KMS-11 (cell line): ENCODE results near the gene RYR2.

Experiments
- H2AFZ ChIP-seq: fragments of 200-600 bp; sonication (generic); 2 replicates; pipeline ENCODE4 v1.6.1; 2016; ENCODE audit warnings: antibody characterized with exemption, mixed run types, low read depth
- H3K27ac ChIP-seq: fragments of 200-600 bp; sonication (generic); 2 replicates; pipeline ENCODE4 v1.6.1; 2016; ENCODE audit warnings: mild to moderate bottlenecking, mixed run types
- H3K27me3 ChIP-seq: fragments of 200-600 bp; sonication (generic); 2 replicates; pipeline ENCODE4 v1.6.1; 2017; ENCODE audit warnings: mild to moderate bottlenecking, low read depth, mixed run types, moderate library complexity; ENCODE audit not compliant: insufficient read depth
- H3K36me3 ChIP-seq: fragments of 200-600 bp; sonication (generic); 2 replicates; pipeline ENCODE4 v1.6.1; 2017; ENCODE audit warnings: mild to moderate bottlenecking, mixed run types; ENCODE audit not compliant: insufficient read depth
- H3K4me1 ChIP-seq: fragments of 200-600 bp; sonication (generic); 2 replicates; pipeline ENCODE4 v1.6.1; 2016; ENCODE audit warnings: mild to moderate bottlenecking, low read depth, mixed run types; ENCODE audit not compliant: poor library complexity, severe bottlenecking
- H3K4me2 ChIP-seq: fragments of 200-600 bp; sonication (generic); 2 replicates; pipeline ENCODE4 v1.7.0; 2016; ENCODE audit warnings: mild to moderate bottlenecking, mixed run types
- H3K4me3 ChIP-seq: fragments of 200-600 bp; sonication (generic); IDR thresholded peaks from 2 replicates; pipeline ENCODE4 v1.6.1; 2017; ENCODE audit warnings: low read depth, low read length, mixed read lengths; ENCODE audit not compliant: insufficient read depth
- H3K79me2 ChIP-seq: fragments of 200-600 bp; sonication (generic); 2 replicates; pipeline ENCODE4 v1.6.1; 2016; ENCODE audit warnings: low read depth, mixed run types; ENCODE audit not compliant: insufficient read depth
- H3K9ac ChIP-seq: fragments of 200-600 bp; sonication (generic); 2 replicates; pipeline ENCODE4 v1.6.1; 2016; ENCODE audit warnings: mild to moderate bottlenecking, mixed run types
- H4K20me1 ChIP-seq: fragments of 200-600 bp; sonication (generic); 2 replicates; pipeline ENCODE4 v1.6.1; 2016; ENCODE audit warnings: mild to moderate bottlenecking, mixed run types; ENCODE audit not compliant: insufficient read depth
- TF ChIP-seq, protein P1 (sequence below): fragments of 200-600 bp; sonication (generic); conservative IDR thresholded peaks from 2 replicates; pipeline ENCODE4 v1.6.1; 2017; ENCODE audit warnings: low read depth, mild to moderate bottlenecking, antibody characterized with exemption, low read length, moderate library complexity, mixed read lengths

The RYR2 gene

GRCh38 chr1:237004116-237004515 lies 37.9 kb upstream of the RYR2 start, which contains the start of gene MT1HL1:
TSS of gene MT1HL1 (minus strand) at chr1:237004441. CDS start at chr1:237004372, 69 bp downstream.
- Histone ChIP-seq H3K9ac (no peak within 1 kb of the TSS), H2AFZ (no peak within 1 kb of the TSS), H4K20me1 (no peaks in the 10 kb centered on the region), H3K4me1 (no peaks in the 10 kb centered on the region), H3K27me3 (no peaks in the 10 kb centered on the region), H3K36me3 (no peaks in the 10 kb centered on the region), H3K4me3 (no peak within 1 kb of the TSS), H3K79me2 (no peaks in the 10 kb centered on the region), H3K27ac (no peak within 1 kb of the TSS), H3K4me2 (no peak within 1 kb of the TSS)
- TF ChIP-seq, protein P1, sequence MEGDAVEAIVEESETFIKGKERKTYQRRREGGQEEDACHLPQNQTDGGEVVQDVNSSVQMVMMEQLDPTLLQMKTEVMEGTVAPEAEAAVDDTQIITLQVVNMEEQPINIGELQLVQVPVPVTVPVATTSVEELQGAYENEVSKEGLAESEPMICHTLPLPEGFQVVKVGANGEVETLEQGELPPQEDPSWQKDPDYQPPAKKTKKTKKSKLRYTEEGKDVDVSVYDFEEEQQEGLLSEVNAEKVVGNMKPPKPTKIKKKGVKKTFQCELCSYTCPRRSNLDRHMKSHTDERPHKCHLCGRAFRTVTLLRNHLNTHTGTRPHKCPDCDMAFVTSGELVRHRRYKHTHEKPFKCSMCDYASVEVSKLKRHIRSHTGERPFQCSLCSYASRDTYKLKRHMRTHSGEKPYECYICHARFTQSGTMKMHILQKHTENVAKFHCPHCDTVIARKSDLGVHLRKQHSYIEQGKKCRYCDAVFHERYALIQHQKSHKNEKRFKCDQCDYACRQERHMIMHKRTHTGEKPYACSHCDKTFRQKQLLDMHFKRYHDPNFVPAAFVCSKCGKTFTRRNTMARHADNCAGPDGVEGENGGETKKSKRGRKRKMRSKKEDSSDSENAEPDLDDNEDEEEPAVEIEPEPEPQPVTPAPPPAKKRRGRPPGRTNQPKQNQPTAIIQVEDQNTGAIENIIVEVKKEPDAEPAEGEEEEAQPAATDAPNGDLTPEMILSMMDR = no peak

DNA sequence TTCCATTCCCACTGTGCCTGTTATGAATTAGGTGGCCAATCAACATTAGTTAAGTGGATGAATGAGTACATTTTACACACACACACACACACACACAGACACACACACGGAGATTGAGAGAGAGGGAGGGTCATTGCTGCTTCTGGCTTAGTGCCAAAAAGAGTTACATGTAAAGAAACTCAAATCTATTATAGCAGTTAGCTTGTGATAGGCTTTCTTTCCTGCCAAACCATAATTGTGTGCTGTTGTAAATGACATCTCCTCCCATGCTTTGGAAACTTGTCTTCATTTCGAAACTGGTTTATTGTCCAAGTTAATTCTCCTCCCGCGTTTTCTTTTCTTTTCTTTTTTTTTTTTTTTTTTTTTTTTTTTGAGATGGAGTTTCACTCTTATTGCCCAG lies 36.3 kb upstream of the RYR2 start:
- no peak overlapping the region for H3K4me2 ChIP-seq
- no peaks in the 10 kb centered on the region for H3K27me3 ChIP-seq
- no peak overlapping the region for H3K9ac ChIP-seq
- H3K27ac ChIP-seq = no peak overlapping the region
- no peak overlapping the region for H3K4me3 ChIP-seq
- no peaks in the 10 kb centered on the region for H4K20me1 ChIP-seq
- no peak overlapping the region for H2AFZ ChIP-seq
- H3K79me2 ChIP-seq = no peaks in the 10 kb centered on the region
- no peaks in the 10 kb centered on the region for H3K36me3 ChIP-seq
- no peaks in the 10 kb centered on the region for H3K4me1 ChIP-seq
- TF ChIP-seq, protein P1 = no peak

DNA sequence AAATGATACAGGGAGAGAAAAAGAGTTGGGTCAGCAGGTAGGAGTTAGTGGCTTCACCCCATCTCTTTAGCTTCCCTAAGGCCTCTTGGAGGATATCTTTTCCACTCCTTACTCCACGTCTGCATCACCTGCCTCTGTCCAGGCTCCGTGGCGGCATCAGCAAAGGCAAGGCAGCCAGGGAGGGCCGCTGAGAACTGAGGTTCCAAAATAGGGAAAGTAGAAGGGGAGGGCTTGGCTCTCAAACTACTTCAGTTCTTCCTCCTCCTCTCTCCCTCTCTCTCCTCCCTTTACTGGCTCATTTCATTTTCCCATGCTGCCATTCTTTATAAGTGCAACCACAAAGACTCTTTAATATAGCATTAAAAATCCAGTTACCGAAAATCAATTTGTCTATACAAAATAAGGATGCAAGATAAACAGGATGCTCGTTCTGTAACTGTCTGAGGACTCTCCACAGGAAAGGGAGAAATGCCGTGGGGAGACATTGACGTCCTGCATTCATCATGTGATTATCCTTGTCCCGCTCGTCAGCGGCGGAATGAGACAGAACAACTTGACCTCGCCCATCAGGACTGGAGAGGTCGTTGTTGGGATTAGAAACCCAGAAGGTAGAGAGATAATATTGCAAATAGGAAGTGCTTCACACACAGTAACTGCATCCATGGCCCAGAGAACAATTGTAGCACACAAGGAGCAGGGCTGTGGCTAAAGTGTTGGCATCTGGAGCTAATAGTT lies 34.7 kb upstream of the RYR2 start:
- Histone ChIP-seq H3K36me3 (no peaks in the 10 kb centered on the region), H3K4me3 (no peak overlapping the region), H3K27ac (no peak overlapping the region), H4K20me1 (no peaks in the 10 kb centered on the region), H3K27me3 (no peaks in the 10 kb centered on the region), H3K4me1 (no peaks in the 10 kb centered on the region), H3K79me2 (no peaks in the 10 kb centered on the region), H3K9ac (no peak overlapping the region), H3K4me2 (no peak overlapping the region), H2AFZ (no peak overlapping the region)
- TF ChIP-seq, protein P1 = no peak

GRCh38 chr1:237009611-237010010 lies 32.4 kb upstream of the RYR2 start:
- Histone ChIP-seq H2AFZ (no peak overlapping the region), H3K27ac (no peak overlapping the region), H3K36me3 (no peaks in the 10 kb centered on the region), H3K4me3 (no peak overlapping the region), H3K4me2 (no peak overlapping the region), H3K79me2 (no peaks in the 10 kb centered on the region), H3K9ac (no peak overlapping the region), H3K4me1 (no peaks in the 10 kb centered on the region), H3K27me3 (no peaks in the 10 kb centered on the region), H4K20me1 (no peaks in the 10 kb centered on the region)
- TF ChIP-seq, protein P1 = no peak
